H1 (cell line): ENCODE results near the gene GFRA3. TPM values are rescaled to one million over a fixed set of nuclear protein-coding genes. Genes with fewer than 3 reads are reported as not detected.
A peak's percentile ranks its signal among the peaks of the same experiment; 100 is the strongest.

Source experiments
- ASH2L ChIP-seq: fragments of 200-600, 300-600 bp; sonication (generic); IDR thresholded peaks from one replicate; pipeline ENCODE4 v1.7.1; 2017; ENCODE audit warnings: low read length
- ATF2 ChIP-seq: IDR thresholded peaks from 2 replicates; pipeline ENCODE4 v1.6.1; 2012; ENCODE audit warnings: low read length, inconsistent platforms
- BRCA1 ChIP-seq: IDR thresholded peaks from 2 replicates; pipeline ENCODE4 v1.6.1; 2012; ENCODE audit warnings: low read depth, low read length, improper control_type of control experiment
- CBX5 ChIP-seq: fragments of 300-800, 300-1000 bp; sonication (generic); IDR thresholded peaks from 2 replicates; pipeline ENCODE4 v1.7.1; 2016; ENCODE audit warnings: antibody characterized with exemption, low read length, low read depth
- CREB1 ChIP-seq: IDR thresholded peaks from 2 replicates; pipeline ENCODE4 v1.6.1; 2012; ENCODE audit warnings: inconsistent platforms
- CTBP2 ChIP-seq: IDR thresholded peaks from 2 replicates; pipeline ENCODE4 v1.7.0; 2011; ENCODE audit warnings: borderline replicate concordance, mild to moderate bottlenecking, moderate library complexity, mixed read lengths, low read length; ENCODE audit not compliant: insufficient read depth, insufficient read length
- CTCF ChIP-seq, 3 experiments: IDR thresholded peaks; 1 replicate in 2 of 3; 2 replicates in 1 of 3; pipeline versions ENCODE4 v1.5.1 to v1.6.1; 2011; ENCODE audit warnings: low read length in 3 of 3, mild to moderate bottlenecking in 3 of 3, inconsistent platforms in 2 of 3, low read depth in 1 of 3, moderate library complexity in 1 of 3; ENCODE audit not compliant: insufficient read depth in 1 of 3; ENCODE audit errors: control extremely low read depth in 1 of 3
- EZH2 ChIP-seq: fragments of 200-600 bp; sonication (generic); IDR thresholded peaks from 2 replicates; pipeline ENCODE4 v1.7.1; 2012; ENCODE audit warnings: low read depth, mild to moderate bottlenecking, moderate library complexity, low read length, inconsistent platforms; ENCODE audit not compliant: severe bottlenecking
- GABPA ChIP-seq: IDR thresholded peaks from 2 replicates; pipeline ENCODE4 v1.6.1; 2011; ENCODE audit warnings: mild to moderate bottlenecking, low read length, moderate library complexity, borderline replicate concordance; ENCODE audit not compliant: insufficient read depth
- JUND ChIP-seq: IDR thresholded peaks from 2 replicates; pipeline ENCODE4 v1.6.1; 2011; ENCODE audit warnings: mild to moderate bottlenecking, improper control_type of control experiment, low read length
- NANOG ChIP-seq: IDR thresholded peaks from 2 replicates; pipeline ENCODE4 v1.6.1; 2011; ENCODE audit warnings: low read length, low read depth, mild to moderate bottlenecking, inconsistent platforms; ENCODE audit not compliant: insufficient read depth, poor library complexity, severe bottlenecking
- RAD21 ChIP-seq, 2 experiments: IDR thresholded peaks in 1 of 2; conservative IDR thresholded peaks in 1 of 2; 2 replicates each; pipeline ENCODE4 v1.6.1; 2011; ENCODE audit warnings: low read depth in 2 of 2, low read length in 2 of 2, improper control_type of control experiment in 1 of 2, inconsistent platforms in 1 of 2, mild to moderate bottlenecking in 1 of 2, moderate library complexity in 1 of 2
- SIRT6 ChIP-seq: IDR thresholded peaks from one replicate; pipeline ENCODE4 v1.7.1; 2012; ENCODE audit warnings: low read length, inconsistent platforms
- SIX5 ChIP-seq: IDR thresholded peaks from 2 replicates; pipeline ENCODE4 v1.6.1; 2011; ENCODE audit warnings: mild to moderate bottlenecking, low read depth, low read length
- SP2 ChIP-seq: IDR thresholded peaks from 2 replicates; pipeline ENCODE4 v1.6.1; 2012; ENCODE audit warnings: mild to moderate bottlenecking, low read length, inconsistent platforms
- SP4 ChIP-seq: IDR thresholded peaks from 2 replicates; pipeline ENCODE4 v1.6.1; 2012; ENCODE audit warnings: low read length, inconsistent platforms
- TCF12 ChIP-seq: IDR thresholded peaks from 2 replicates; pipeline ENCODE4 v1.6.1; 2011; ENCODE audit warnings: low read depth, mild to moderate bottlenecking, low read length
- ZNF274 ChIP-seq: IDR thresholded peaks from 2 replicates; pipeline ENCODE4 v1.7.0; 2012; ENCODE audit warnings: low read length, borderline replicate concordance; ENCODE audit errors: extremely low read depth
- polyA plus RNA-seq, 7 experiments: library from polyadenylated mRNA; depleted of rRNA in 3 of 7; stranded (reverse) in 5 of 7; unstranded in 2 of 7; fragments of >200 nt in 5 of 7; fragments of 200-250 nt in 2 of 7; gene quantifications; 1 replicate in 5 of 7; 2 replicates in 1 of 7; 4 replicates in 1 of 7; pipeline versions ENCODE4 v1.2.1 to v1.2.3, GENCODE V29; 2011 to 2013; ENCODE audit warnings: missing spikeins in 2 of 7, mixed read lengths in 2 of 7
- total RNA-seq: library from RNA; stranded (reverse); fragmentation: NEBNext Ultra II Directional; extraction: Animal tissue kit (Norgen Biotek cat#: 25700); gene quantifications from 2 replicates; pipeline ENCODE4 v1.2.1, GENCODE V29; 2021

GFRA3 gene
- total and polyA plus RNA-seq, 2 of the 8 experiments (the other 6 are each of a cell fraction or from before 2014, with no cell fraction given), result 0.88 to 3.4 TPM

- TF ChIP-seq ZNF274 (no peak), CBX5 (no peak), ATF2 (peak; percentile 47; the same call in 1 of the 2 replicates), CREB1 (peak; percentile 81), BRCA1 (no peak), GABPA (no peak), SIX5 (no peak), SIRT6 (no peak), NANOG (no peak), RAD21 (IDR thresholded peaks at IDR 0.05 in 1 of 2, conservative IDR thresholded peaks at IDR 0.05 in 1 of 2; ENCODE audit: low read depth in 2 of 2, low read length in 2 of 2) (no peak), CTBP2 (no peak), SP4 (peak; percentile 38; the same call in 1 of the 2 replicates), EZH2 (no peak), ASH2L (no peak), TCF12 (no peak), SP2 (peak; percentile 22; the same call in 1 of the 2 replicates), CTCF (IDR thresholded peaks at IDR 0.05; ENCODE audit: control extremely low read depth in 1 of 3, insufficient read depth in 1 of 3, low read depth in 1 of 3, low read length in 3 of 3) (no peak), JUND (no peak)
These were observed 61.0 kb downstream of the GFRA3 start, which contains the start of gene CDC23 (continued) for GRCh38 chr5:138213161-138214029.
